ENCODE data around the gene CDR2L. TPM values are rescaled to one million over a fixed set of nuclear protein-coding genes. Genes with fewer than 3 reads are reported as not detected.

Gene CDR2L
- total RNA-seq, 4 donors from 2014 or later = 14.6 to 36.7 (median 24.3) TPM

DNA sequence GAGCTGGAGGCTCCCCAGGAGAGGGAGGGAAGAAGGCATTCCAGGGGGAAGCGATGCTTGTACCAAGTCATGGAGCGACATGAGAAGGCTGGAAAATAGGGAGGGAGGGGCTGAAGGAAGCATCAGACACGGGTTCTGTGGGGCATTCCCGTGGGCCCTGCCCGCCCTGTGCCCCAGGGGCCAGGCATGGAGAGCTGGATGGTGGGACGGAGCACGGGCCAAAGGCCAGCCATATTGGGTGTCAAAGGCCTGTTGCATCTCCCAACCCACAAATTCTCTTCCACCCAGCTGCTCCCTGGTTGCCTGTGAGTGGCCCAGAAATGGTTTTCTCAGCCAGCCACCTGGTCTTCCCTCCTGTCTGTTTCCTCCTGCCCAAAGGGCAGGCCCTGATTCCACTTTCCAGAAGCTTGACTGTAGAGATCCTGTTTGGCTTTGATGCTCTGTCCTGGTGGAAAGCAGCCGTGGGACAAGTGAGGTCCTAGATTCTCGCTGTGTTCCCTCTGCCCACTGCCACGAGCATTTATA is 3.2 kb downstream of the CDR2L start:
- no peaks in the 10 kb centered on the region for H3K27me3 ChIP-seq
- H3K36me3 ChIP-seq = peaks cover 0 to 15% (median 3%) of the 10 kb centered on the region in 4 donors
- no peak overlapping the region for H3K4me3 ChIP-seq
- intact Hi-C loops (cut with DNase I) = no loop called here
- WGBS = 91% methylated on average over 10 of the region's 10 CpGs
- peaks cover 40 to 51% (median 44%) of the 10 kb centered on the region in 4 donors for H3K4me1 ChIP-seq
- no peaks in the 10 kb centered on the region for H3K9me3 ChIP-seq
- no peak for TF ChIP-seq EP300 (IDR thresholded peaks at IDR 0.05)
- TF ChIP-seq, protein P1, sequence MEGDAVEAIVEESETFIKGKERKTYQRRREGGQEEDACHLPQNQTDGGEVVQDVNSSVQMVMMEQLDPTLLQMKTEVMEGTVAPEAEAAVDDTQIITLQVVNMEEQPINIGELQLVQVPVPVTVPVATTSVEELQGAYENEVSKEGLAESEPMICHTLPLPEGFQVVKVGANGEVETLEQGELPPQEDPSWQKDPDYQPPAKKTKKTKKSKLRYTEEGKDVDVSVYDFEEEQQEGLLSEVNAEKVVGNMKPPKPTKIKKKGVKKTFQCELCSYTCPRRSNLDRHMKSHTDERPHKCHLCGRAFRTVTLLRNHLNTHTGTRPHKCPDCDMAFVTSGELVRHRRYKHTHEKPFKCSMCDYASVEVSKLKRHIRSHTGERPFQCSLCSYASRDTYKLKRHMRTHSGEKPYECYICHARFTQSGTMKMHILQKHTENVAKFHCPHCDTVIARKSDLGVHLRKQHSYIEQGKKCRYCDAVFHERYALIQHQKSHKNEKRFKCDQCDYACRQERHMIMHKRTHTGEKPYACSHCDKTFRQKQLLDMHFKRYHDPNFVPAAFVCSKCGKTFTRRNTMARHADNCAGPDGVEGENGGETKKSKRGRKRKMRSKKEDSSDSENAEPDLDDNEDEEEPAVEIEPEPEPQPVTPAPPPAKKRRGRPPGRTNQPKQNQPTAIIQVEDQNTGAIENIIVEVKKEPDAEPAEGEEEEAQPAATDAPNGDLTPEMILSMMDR (IDR thresholded peaks at IDR 0.05) = no peak
- H3K27ac ChIP-seq (replicated peaks in 1 of 4) = peak overlapping the region in 2 of 4 donors; percentile 1 to 33
- DNase-seq (ENCODE audit: extremely low spot score) = no peak

DNA sequence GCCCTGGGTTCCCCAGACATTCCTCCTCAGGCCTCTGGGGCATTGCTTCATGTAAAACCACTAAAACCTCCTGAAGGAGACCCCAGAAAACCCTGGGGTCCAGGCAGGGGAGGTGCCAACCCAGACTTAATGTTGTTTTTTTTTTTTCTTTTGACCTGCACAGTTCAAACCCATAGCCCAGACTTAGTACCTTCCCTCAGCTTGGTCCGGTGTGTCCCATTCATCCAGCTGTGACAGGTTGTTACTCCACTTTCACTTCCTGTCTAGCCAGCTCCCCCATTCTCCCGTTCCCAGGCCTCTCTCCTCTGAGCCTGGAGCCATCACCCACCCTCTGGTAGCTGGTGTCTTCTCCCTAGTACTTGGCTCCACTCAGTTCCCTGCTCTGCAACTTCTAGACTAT is 4.8 kb downstream of the CDR2L start:
- H3K9me3 ChIP-seq = no peaks in the 10 kb centered on the region
- DNase-seq (ENCODE audit: extremely low spot score) = no peak
- peaks cover 35 to 44% (median 38%) of the 10 kb centered on the region in 4 donors for H3K4me1 ChIP-seq
- H3K4me3 ChIP-seq = no peak overlapping the region
- WGBS = 80% methylated on average over 2 of the region's 2 CpGs
- intact Hi-C loops (cut with DNase I) = no loop called here
- H3K27ac ChIP-seq (replicated peaks in 1 of 4) = peak overlapping the region in 1 of 4 donors; percentile 49
- TF ChIP-seq, protein P1 (IDR thresholded peaks at IDR 0.05) = no peak
- TF ChIP-seq POLR2A (IDR thresholded peaks at IDR 0.05; ENCODE audit: low read depth) (no peak), EP300 (IDR thresholded peaks at IDR 0.05) (no peak), POLR2AphosphoS5 (IDR thresholded peaks at IDR 0.05) (no peak)
- no peaks in the 10 kb centered on the region for H3K27me3 ChIP-seq
- peaks cover 0 to 15% (median 3%) of the 10 kb centered on the region in 4 donors for H3K36me3 ChIP-seq

DNA sequence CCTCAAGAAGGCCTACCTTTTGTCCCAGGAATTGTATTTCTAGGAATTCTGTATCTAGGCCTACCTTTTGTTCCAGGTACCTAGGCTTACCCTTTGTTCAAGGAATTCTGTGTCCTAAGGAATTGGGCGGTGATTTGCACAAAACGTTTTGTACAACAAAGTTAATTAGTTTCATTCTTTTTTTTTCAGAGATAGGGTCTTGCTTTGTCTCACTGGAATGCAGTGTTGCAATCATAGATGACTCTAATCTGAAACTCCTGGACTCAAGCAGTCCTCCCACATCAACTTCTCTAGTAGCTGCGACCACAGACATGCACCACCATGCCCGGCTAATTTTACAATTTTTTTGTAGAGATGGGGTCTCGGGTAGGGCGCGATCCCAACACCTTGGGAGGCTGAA is 7.0 kb downstream of the CDR2L start:
- Histone ChIP-seq H3K27me3 (no peaks in the 10 kb centered on the region), H3K27ac (replicated peaks in 1 of 4) (no peak overlapping the region), H3K9me3 (no peaks in the 10 kb centered on the region), H3K36me3 (peaks cover 2 to 17% (median 6%) of the 10 kb centered on the region in 4 donors), H3K4me3 (no peak overlapping the region), H3K4me1 (peaks cover 25 to 38% (median 27%) of the 10 kb centered on the region in 4 donors)
- intact Hi-C loops (cut with DNase I) = no loop called here
- TF ChIP-seq, protein P1 (IDR thresholded peaks at IDR 0.05) = no peak
- TF ChIP-seq EP300 (IDR thresholded peaks at IDR 0.05) = no peak
- TF ChIP-seq POLR2AphosphoS5 (IDR thresholded peaks at IDR 0.05) = no peak
- no peak for TF ChIP-seq POLR2A (IDR thresholded peaks at IDR 0.05; ENCODE audit: low read depth)
- 89% methylated on average over 7 of the region's 7 CpGs for WGBS
- no peak for DNase-seq (ENCODE audit: extremely low spot score)

DNA sequence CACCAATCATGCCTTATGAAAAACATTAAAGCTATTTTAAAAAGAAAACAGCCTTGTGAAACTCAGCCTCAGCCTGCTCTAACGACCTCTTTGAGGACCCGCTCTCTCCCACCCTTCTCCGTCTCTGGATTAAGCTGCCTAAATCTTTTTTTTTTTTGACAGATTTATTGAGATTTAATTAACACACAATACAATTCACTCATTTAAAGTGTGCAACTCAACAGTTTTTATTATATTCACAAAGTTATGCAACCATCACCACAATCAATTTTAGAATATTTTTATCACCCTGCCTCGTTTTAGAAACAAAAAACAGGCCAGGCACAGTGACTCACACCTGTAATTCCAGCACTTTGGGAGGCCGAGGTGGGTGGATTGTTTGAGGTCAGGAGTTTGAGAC is 8.4 kb downstream of the CDR2L start:
- Histone ChIP-seq H3K9me3 (no peaks in the 10 kb centered on the region), H3K4me3 (no peak overlapping the region), H3K4me1 (peaks cover 12 to 33% (median 14%) of the 10 kb centered on the region in 4 donors), H3K36me3 (peaks cover 6 to 31% (median 18%) of the 10 kb centered on the region in 4 donors), H3K27ac (replicated peaks in 1 of 4) (no peak overlapping the region), H3K27me3 (no peaks in the 10 kb centered on the region)
- TF ChIP-seq EP300 (IDR thresholded peaks at IDR 0.05) (no peak), POLR2A (IDR thresholded peaks at IDR 0.05; ENCODE audit: low read depth) (no peak), POLR2AphosphoS5 (IDR thresholded peaks at IDR 0.05) (no peak)
- TF ChIP-seq, protein P1 (IDR thresholded peaks at IDR 0.05) = no peak
- WGBS = 89% methylated on average over 5 of the region's 5 CpGs
- DNase-seq (ENCODE audit: extremely low spot score) = no peak
- intact Hi-C loops (cut with DNase I) = no loop called here

DNA sequence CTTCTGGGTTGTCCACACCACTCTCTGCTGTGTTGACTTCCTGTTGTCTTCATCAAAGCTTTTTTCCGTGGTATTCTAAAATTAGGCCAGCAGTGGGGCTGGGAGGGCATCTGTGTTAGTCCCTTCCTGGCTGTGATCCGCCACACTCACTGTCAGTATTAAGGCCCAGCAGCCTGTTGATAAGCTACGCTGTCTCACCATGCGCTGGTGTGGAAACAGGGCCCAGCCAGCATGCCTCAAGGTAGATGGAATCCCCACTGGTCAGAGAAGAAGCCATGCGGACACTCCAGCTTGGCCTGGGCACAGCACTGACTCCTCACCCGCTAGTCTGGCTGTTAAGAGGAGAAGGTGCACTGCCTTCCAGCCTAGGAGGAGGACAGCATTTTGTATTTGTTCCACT is 11.4 kb downstream of the CDR2L start:
- TF ChIP-seq POLR2A (IDR thresholded peaks at IDR 0.05; ENCODE audit: low read depth) = no peak
- no peak for TF ChIP-seq EP300 (IDR thresholded peaks at IDR 0.05)
- no peak for TF ChIP-seq POLR2AphosphoS5 (IDR thresholded peaks at IDR 0.05)
- TF ChIP-seq, protein P1 (IDR thresholded peaks at IDR 0.05) = no peak
- Histone ChIP-seq H3K27me3 (no peaks in the 10 kb centered on the region), H3K36me3 (peaks cover 28 to 58% (median 46%) of the 10 kb centered on the region in 4 donors), H3K4me3 (no peak overlapping the region), H3K27ac (replicated peaks in 1 of 4) (no peak overlapping the region), H3K9me3 (no peaks in the 10 kb centered on the region), H3K4me1 (peaks cover under 1 to 21% (median 1%) of the 10 kb centered on the region in 4 donors)
- DNase-seq (ENCODE audit: extremely low spot score) = no peak
- WGBS = 85% methylated on average over 3 of the region's 6 CpGs
- intact Hi-C loops (cut with DNase I) = no loop called here
